Endometrium (tissue), 2 donors: ENCODE results near the gene MMP1.
"Not testable (repeated sequence)": the region's sequence is repeated elsewhere in the genome, so short reads cannot be mapped to it uniquely, and the experiment has no call there.

Experiments
- FAIRE-seq: peaks from 2 replicates; lab custom pipeline; 2012; peaks lifted over from hg19 to GRCh38; lab: Jason Lieb, UNC
- donor health status: control.
- donor health status: control.

Gene MMP1

GRCh38 chr11:102760344-102761035 is 37.5 kb downstream of the MMP1 start:
- peak; percentile 12 for FAIRE-seq

- no peak for FAIRE-seq
Measured at GRCh38 chr11:102757823-102758549, 40.0 kb downstream of the MMP1 start.

- FAIRE-seq, result no peak
Measured at GRCh38 chr11:102753267-102753666, 44.7 kb downstream of the MMP1 start.

- FAIRE-seq, result no peak
Measured at GRCh38 chr11:102751673-102752072, 46.3 kb downstream of the MMP1 start.

- FAIRE-seq, result no peak
Measured at GRCh38 chr11:102749101-102749722, 48.7 kb downstream of the MMP1 start.

- not testable (repeated sequence) for FAIRE-seq
Measured at GRCh38 chr11:102746746-102747578, 51.0 kb downstream of the MMP1 start.
